Measurements from ENCODE around the gene ITSN1. TPM values are rescaled to one million over a fixed set of nuclear protein-coding genes. Genes with fewer than 3 reads are reported as not detected.

The ITSN1 gene
- total and polyA plus RNA-seq, 2 experiments from 2014 or later = 77.9 to 95.7 TPM

GRCh38 chr21:33783187-33783979, 141.1 kb downstream of the ITSN1 start (continued):
- TF ChIP-seq NANOG (IDR thresholded peaks at IDR 0.05; ENCODE audit: borderline replicate concordance) = no peak
- no peak for TF ChIP-seq STAT1 (IDR thresholded peaks at IDR 0.05; ENCODE audit: unreplicated experiment)
- TF ChIP-seq EZH2 (IDR thresholded peaks at IDR 0.05; ENCODE audit: low read depth, unreplicated experiment) = no peak
- no peak for TF ChIP-seq EZH2phosphoT487 (IDR thresholded peaks at IDR 0.05; ENCODE audit: unreplicated experiment)
- no peak for TF ChIP-seq ETS1 (IDR thresholded peaks at IDR 0.05)
- no peak for TF ChIP-seq CTCF (conservative IDR thresholded peaks at IDR 0.05; ENCODE audit: low read depth in 2 of 2)
- TF ChIP-seq POLR2AphosphoS5 (IDR thresholded peaks at IDR 0.05; ENCODE audit: low read depth) = no peak
- TF ChIP-seq REST (IDR thresholded peaks at IDR 0.05; ENCODE audit: unreplicated experiment) = no peak
- no peak for TF ChIP-seq ZNF331 (CRISPR knock-in tag; IDR thresholded peaks at IDR 0.05; ENCODE audit: low read depth)

- Mint-ChIP-seq H3K9me3 (no peaks in the 10 kb centered on the region), H3K27me3 (ENCODE audit: insufficient read depth, low read depth, poor library complexity) (no peaks in the 10 kb centered on the region), H3K4me1 (peaks cover 3% of the 10 kb centered on the region; the same call in 2 of the 3 replicates), H3K36me3 (ENCODE audit: low read depth) (peaks cover 14% of the 10 kb centered on the region), H3K4me3 (no peak overlapping the region), H3K27ac (peak overlapping the region; percentile 76)
- no peak for ATAC-seq
- Histone ChIP-seq H3K79me2 (replicated peaks; ENCODE audit: insufficient read depth) (no peaks in the 10 kb centered on the region), H3K36me3 (ENCODE audit: insufficient read depth) (no peaks in the 10 kb centered on the region), H2AFZ (no peak overlapping the region), H3K4me3 (no peak overlapping the region), H3K9me2 (ENCODE audit: insufficient read depth) (no peaks in the 10 kb centered on the region), H4K20me1 (replicated peaks; ENCODE audit: insufficient read depth) (no peaks in the 10 kb centered on the region), H3K4me2 (no peak overlapping the region), H3K27ac (ENCODE audit: low read depth) (peak overlapping the region; percentile 61), H3K4me1 (ENCODE audit: insufficient read depth) (no peaks in the 10 kb centered on the region), H3K27me3 (ENCODE audit: insufficient read depth) (no peaks in the 10 kb centered on the region), H3F3A (replicated peaks; ENCODE audit: low read depth) (no peaks in the 10 kb centered on the region)
- no peak for DNase-seq (ENCODE audit: low spot score)
- TF ChIP-seq JUNB (IDR thresholded peaks at IDR 0.05; ENCODE audit: unreplicated experiment) (no peak), CREB1 (CRISPR knock-in tag; IDR thresholded peaks at IDR 0.05; ENCODE audit: low read depth) (no peak), REST (IDR thresholded peaks at IDR 0.05; ENCODE audit: unreplicated experiment) (no peak), ZNF114 (CRISPR knock-in tag; IDR thresholded peaks at IDR 0.05) (no peak), NANOG (IDR thresholded peaks at IDR 0.05; ENCODE audit: borderline replicate concordance) (no peak)
Measured at GRCh38 chr21:33787431-33787830, 145.1 kb downstream of the ITSN1 start.
